HG02610 (cell line): ENCODE results near the gene PLB1.

Source experiments
- ATAC-seq: cut with Tn5 transposase; IDR thresholded peaks from one replicate; pipeline ENCODE4 v1.9.1; 2021; ENCODE audit warnings: mild to moderate bottlenecking, moderate library complexity; ENCODE audit not compliant: unreplicated experiment

Gene PLB1

DNA sequence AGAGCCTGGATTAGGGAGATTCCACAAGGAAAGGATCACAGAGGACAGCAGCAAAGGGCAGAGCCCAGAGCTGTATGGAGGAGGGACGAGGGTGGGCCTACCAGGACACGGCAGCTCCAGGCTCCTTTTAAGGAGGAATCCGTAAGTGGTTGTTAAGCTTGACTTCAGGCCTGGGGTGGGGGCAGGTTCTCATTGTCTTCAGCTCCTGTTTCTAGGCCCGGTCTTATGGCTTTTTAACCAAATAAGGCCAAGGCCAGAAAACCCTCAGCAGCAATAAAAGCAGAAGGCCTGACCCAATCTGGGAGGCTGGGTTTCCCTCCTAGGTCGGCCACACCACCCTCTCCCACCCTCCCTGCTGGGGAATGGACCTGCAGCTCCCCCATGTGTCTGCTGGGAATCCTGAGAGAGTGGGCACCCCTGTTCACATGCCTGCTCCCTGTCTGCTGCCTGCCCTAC is 111.2 kb downstream of the PLB1 start:
- ATAC-seq: no peak

DNA sequence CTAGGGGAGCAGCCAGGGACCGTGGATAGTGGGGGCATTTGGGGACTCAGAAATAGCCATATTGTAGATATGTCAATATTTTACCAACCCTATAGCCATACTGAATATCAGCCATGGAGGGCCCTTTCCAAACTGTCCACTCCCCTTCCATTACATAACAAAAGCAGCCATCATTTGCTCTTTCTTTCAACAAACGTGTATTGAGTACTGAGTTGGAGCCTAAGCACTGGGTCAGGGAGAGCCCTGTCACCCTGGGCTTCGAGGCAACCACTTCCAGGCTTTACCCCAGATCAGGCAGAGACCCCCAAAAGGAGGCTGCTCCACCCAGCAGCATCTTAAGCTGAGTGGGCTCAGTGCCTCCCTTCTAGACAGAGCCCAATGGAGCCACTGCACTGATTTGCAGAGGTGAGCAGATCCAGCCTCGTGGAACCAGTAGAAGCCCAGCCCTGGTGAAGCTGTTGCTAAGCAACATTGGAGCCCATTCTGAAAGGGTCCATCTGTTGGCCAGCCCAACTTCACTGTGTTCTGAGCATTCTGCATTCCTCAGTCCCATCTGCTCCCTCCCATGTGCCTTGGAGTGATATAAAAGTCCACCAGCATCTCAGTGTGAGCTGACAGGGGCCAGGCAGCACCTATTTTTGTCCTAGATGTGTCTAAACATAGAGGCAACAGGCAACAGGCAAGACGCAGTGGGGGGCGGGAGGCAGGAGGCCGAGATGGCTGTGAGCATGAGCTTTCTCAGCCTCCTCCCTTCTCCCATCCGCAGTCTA is 112.1 kb downstream of the PLB1 start:
- ATAC-seq: no peak

DNA sequence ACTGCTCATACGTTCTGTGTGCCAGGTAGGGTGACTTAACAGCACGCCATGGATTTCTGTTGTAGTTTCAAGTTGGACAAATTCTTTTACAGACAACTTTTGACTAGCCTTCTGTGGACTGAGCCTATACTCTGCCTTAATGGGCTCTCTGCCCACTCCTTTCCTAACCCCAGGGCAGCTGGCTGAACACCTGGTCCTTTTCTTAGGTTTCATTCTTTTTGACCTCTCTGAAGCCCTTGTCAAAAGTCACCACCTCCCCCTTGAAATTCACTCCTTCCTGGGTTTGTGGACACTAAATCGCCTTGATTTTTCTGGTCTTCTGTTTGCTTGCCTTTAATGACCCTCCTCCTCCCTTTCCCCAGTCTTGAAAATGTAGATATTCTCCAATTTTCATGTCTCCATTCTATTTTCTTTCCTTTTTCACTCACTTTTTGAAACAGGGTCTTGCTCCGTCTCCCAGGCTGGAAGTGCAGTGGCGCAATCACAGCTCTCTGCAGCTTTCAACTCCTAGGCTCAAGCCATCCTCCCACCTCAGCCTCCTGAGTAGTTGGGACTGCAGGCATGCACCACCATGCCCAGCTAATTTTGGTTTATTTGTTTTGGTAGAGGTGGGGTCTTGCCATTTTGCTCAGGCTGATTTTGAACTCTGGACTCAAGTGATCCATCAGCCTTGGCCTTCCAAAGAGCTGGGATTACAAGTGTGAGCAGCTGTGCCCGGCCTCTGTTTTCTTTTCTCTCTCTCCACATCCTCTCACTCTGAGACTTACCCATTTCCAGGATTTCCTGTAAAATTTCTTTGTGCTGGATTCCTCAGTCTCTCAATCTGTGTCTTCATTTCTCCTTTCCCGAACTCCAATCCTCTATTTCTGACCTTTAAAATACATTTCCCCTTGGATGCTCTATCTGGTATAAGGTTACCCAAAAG is 112.9 kb downstream of the PLB1 start:
- no peak for ATAC-seq

- ATAC-seq: no peak
These were observed 114.8 kb downstream of the PLB1 start for GRCh38 chr2:28610583-28611201.

- ATAC-seq: no peak
These were observed 116.4 kb downstream of the PLB1 start for GRCh38 chr2:28612131-28612812.

DNA sequence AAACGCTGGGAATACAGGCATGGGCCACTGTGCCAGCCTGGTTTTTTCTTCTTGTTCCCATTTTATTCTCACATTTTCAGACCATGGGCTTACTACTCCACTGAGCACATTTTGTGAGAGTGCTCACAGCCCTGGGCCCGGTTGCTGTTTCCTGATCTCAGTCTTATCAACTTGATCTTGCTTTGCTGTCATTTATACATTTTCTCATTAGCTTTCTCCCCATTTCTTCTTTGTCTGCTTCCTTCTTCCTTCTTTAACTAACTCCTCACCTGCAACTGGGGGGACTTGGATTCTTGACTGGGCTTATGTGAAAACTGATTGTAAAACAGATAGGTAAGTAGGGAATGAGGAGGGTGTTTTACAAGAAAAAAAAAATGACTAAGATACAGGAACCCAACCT is 117.3 kb downstream of the PLB1 start:
- ATAC-seq: no peak

- ATAC-seq: no peak
These were observed 118.0 kb downstream of the PLB1 start for GRCh38 chr2:28613633-28614501.

- no peak for ATAC-seq
These were observed 119.8 kb downstream of the PLB1 start for GRCh38 chr2:28615706-28616105.

DNA sequence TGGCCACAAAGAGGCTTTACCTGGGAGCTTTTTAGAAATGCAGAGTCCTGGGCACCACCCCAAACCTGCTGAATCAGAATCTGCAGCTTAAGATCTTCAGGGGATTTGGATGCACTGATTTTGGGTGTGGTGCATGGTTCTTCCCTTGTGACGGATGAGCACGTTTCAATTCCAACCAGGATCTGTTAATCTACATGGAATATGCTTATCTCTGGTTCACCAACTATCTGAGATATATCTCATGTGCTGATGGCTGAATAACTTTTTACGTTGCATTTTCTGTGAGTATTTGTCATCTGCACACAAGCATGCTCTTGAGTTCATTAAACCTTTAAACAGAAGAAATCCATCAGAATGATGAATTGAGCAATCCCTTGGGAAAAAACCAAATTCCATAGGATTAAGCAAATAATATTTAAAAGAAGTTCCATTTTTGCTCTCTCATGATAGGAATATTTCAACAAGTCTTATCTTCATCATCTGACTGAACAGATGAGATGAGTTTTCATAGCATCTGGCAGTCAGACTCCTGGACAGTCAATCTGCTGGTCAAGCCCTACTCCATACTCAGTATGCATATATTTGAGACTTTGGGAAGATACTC is 120.6 kb downstream of the PLB1 start:
- no peak for ATAC-seq

DNA sequence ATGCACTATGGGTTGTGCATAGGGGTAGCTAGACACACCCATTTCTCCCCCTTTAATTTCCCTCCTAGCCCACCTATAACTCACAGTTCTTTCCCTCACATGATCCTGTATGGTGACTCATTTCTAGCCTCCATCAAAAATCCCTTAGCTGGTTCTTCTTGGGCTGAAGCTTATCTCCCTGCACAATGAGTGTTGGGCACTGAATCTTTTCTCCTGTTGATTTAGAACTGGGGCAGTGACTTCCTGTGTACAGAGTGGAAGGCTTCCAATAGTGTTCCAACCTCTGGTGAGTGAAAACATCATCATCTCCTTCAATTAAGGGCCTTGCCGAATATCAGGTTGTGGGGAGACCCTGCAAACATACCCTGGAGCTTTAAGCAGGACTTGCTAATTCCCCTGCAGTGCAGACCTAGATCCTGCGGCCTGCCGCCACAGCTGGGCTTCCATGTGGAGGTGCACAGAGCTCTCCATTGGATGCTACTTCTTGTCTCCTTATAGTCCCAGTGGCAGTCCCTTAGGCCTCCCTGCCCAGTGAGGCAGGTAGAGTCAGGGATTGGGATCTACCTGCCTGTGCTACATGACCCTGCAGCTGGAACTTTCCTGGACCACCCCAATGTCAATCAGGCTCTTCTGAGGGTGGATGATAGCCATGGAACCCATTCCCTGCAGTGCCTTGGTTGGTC is 121.8 kb downstream of the PLB1 start:
- no peak for ATAC-seq

DNA sequence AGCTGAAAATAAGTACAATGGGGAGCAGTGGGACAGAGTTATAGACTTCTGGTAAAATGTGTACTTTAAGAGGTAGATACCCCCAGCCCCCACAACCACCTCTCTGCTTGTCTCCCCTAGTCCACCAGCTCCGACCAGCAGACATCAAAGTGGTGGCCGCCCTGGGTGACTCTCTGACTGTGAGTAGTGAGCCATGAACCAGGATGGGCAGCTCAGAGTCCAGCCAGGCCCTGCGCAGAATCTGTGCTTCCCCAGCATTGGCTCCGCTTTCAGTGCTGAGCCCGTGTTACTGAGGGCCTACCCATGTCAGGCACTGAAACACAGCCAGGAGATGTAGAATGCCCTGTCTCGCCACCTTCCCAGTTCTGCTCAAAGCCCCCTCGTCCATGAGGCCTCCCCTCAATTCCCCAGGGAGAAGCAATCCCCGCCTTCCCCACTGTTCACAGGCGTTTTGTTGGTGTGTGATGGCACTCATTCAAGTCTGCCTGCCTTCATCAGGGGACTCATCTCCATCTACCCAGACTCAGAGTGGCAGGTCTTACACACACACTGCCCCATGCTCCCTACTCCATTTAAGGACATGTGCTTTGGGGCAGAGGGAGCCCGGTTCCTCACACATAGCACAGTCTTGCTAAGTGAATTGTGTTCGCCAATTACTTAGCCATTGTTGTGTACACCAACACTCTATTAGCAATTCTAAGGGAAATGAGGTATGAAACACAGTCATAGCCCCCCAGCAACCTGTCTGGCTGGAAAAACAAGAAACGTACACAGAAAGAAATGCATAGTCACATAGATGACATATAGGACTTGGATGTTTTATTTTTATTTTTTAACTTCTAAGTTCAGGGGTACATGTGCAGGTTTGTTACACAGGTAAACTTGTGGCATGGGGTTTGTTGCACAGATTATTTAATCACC is 122.6 kb downstream of the PLB1 start:
- ATAC-seq: no peak

- ATAC-seq: no peak
These were observed 123.6 kb downstream of the PLB1 start for GRCh38 chr2:28619213-28620196.

GRCh38 chr2:28620291-28620793 is 124.5 kb downstream of the PLB1 start:
- ATAC-seq: no peak

DNA sequence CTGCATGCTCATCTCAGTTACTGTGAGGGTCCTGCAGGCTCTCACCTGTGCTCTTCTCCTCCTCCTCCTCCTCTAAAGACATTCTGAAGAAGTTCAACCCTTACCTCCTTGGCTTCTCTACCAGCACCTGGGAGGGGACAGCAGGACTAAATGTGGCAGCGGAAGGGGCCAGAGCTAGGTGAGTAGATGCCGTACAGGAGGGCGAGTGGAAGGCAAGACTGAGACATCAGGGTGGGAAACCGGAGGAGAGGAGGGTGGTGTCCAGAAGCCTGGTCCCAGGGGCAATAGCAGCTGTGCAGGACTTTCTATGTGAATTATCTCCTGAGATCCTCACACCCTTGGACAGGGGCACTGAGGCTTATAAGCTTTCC is 124.9 kb downstream of the PLB1 start:
- no peak for ATAC-seq

GRCh38 chr2:28621172-28622100 is 125.6 kb downstream of the PLB1 start:
- no peak for ATAC-seq

DNA sequence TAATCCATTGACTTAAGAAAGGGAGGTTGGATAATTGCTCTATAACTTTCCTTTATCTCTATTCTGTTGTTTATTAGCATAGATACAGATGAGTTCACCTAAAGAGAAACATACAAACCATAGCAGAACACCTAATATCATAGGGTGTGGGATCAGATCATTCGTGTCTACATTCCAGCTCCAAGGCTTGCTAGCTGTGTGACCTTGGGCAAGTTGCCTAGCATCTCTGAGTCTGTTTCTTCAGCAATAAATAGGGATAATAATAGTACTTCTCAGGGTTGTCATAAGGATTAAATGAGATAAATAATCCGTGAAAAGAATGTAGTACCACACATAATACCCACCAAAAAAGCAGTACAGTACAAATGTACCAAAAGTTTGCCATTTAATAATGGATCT is 126.2 kb downstream of the PLB1 start:
- no peak for ATAC-seq
